Subcutaneous adipose tissue (tissue), 4 donors: ENCODE data around the gene ARHGEF3. TPM values are rescaled to one million over a fixed set of nuclear protein-coding genes. Genes with fewer than 3 reads are reported as not detected.

ENCODE experiments used
- CTCF ChIP-seq: fragments of 450-650 bp; IDR thresholded peaks from one replicate; pipeline ENCODE4 v1.5.1; 2016; ENCODE audit warnings: low read depth, mild to moderate bottlenecking, control low read depth, antibody characterized with exemption, moderate library complexity
- total RNA-seq, 4 donors: library from RNA; depleted of rRNA; stranded (reverse); fragments of >200 nt; gene quantifications; one replicate each; pipeline ENCODE4 v1.1.0, GENCODE V29; 2016

The ARHGEF3 gene
- total RNA-seq, 4 donors from 2014 or later = 11.3 to 28.0 (median 19.0) TPM

- no peak for TF ChIP-seq CTCF
These were observed 80.9 kb downstream of the ARHGEF3 start for GRCh38 chr3:56720849-56721248.

GRCh38 chr3:56711344-56711743, 90.4 kb downstream of the ARHGEF3 start:
- TF ChIP-seq CTCF = no peak

- no peak for TF ChIP-seq CTCF
These were observed 95.1 kb downstream of the ARHGEF3 start for GRCh38 chr3:56706629-56707028.

- no peak for TF ChIP-seq CTCF
These were observed 97.0 kb downstream of the ARHGEF3 start for GRCh38 chr3:56704706-56705105.

- TF ChIP-seq CTCF = no peak
These were observed 99.0 kb downstream of the ARHGEF3 start for GRCh38 chr3:56702490-56703315.

- no peak for TF ChIP-seq CTCF
These were observed 101.6 kb downstream of the ARHGEF3 start for GRCh38 chr3:56700151-56700550.

- no peak for TF ChIP-seq CTCF
These were observed 106.7 kb downstream of the ARHGEF3 start for GRCh38 chr3:56694867-56695683.
